Small intestine (tissue), 7 donors: Measurements from ENCODE around the gene BRD9. TPM values are rescaled to one million over a fixed set of nuclear protein-coding genes. Genes with fewer than 3 reads are reported as not detected.

Experiments
- DNase-seq, 2 donors: peaks; one replicate each; pipeline versions ENCODE4 v3.0.0 to v3.0.0-alpha.2; 2013
- FAIRE-seq: peaks from 2 replicates; lab custom pipeline; 2012; peaks lifted over from hg19 to GRCh38; lab: Jason Lieb, UNC
- H3K27ac ChIP-seq, 3 donors: one replicate each; pipeline ENCODE4 v1.5.1; 2013; ENCODE audit warnings: low read length in 2 of 3, mild to moderate bottlenecking in 2 of 3, control low read depth in 1 of 3, inconsistent platforms in 1 of 3, low read depth in 1 of 3, moderate library complexity in 1 of 3
- H3K27me3 ChIP-seq, 3 donors: one replicate each; pipeline ENCODE4 v1.6.1; 2013; ENCODE audit warnings: low read length in 3 of 3, inconsistent platforms in 1 of 3; ENCODE audit not compliant: control insufficient read depth in 3 of 3, insufficient read depth in 3 of 3
- H3K36me3 ChIP-seq, 3 donors: one replicate each; pipeline ENCODE4 v1.6.1; 2013; ENCODE audit warnings: low read length in 3 of 3, inconsistent platforms in 1 of 3, low read depth in 1 of 3, mild to moderate bottlenecking in 1 of 3, moderate library complexity in 1 of 3; ENCODE audit not compliant: control insufficient read depth in 3 of 3, insufficient read depth in 2 of 3
- H3K4me1 ChIP-seq, 3 donors: one replicate each; pipeline ENCODE4 v1.6.1; 2013; ENCODE audit warnings: low read length in 2 of 3, inconsistent platforms in 1 of 3, low read depth in 1 of 3, mild to moderate bottlenecking in 1 of 3, moderate library complexity in 1 of 3; ENCODE audit not compliant: control insufficient read depth in 3 of 3, insufficient read depth in 2 of 3
- H3K4me3 ChIP-seq, 3 donors: one replicate each; pipeline ENCODE4 v1.5.1; 2013; ENCODE audit warnings: low read length in 3 of 3, control low read depth in 1 of 3, inconsistent platforms in 1 of 3, low read depth in 1 of 3, mild to moderate bottlenecking in 1 of 3, moderate library complexity in 1 of 3
- H3K9me3 ChIP-seq, 2 donors: one replicate each; pipeline ENCODE4 v1.6.1; 2013; ENCODE audit warnings: low read depth in 1 of 2, low read length in 1 of 2; ENCODE audit not compliant: control insufficient read depth in 2 of 2, insufficient read depth in 1 of 2
- WGBS, 3 donors: extraction: QIAGEN DNeasy Blood & Tissue Kit; methylation state at CpG; one replicate each; pipeline ENCODE4 v1.1.7; 2013; 5-methylcytosine and 5-hydroxymethylcytosine counted together
- polyA plus RNA-seq, 4 donors: library from polyadenylated mRNA; stranded (reverse) in 3 of 4; unstranded in 1 of 4; fragments of 200-250 nt in 3 of 4; fragments of 120-200 nt in 1 of 4; gene quantifications; one replicate each; pipeline versions ENCODE4 v1.2.1 to v1.2.3, GENCODE V29; 2013
- donor health status: healthy with polysubstance abuse.
- donor health status: control.
- donor health status: control.
- donor health status: Bipolar disorder and iron deficiency.
- donor health status: healthy.

The BRD9 gene
- polyA plus RNA-seq, 4 donors: 21.2 to 53.2 (median 30.5) TPM

DNA sequence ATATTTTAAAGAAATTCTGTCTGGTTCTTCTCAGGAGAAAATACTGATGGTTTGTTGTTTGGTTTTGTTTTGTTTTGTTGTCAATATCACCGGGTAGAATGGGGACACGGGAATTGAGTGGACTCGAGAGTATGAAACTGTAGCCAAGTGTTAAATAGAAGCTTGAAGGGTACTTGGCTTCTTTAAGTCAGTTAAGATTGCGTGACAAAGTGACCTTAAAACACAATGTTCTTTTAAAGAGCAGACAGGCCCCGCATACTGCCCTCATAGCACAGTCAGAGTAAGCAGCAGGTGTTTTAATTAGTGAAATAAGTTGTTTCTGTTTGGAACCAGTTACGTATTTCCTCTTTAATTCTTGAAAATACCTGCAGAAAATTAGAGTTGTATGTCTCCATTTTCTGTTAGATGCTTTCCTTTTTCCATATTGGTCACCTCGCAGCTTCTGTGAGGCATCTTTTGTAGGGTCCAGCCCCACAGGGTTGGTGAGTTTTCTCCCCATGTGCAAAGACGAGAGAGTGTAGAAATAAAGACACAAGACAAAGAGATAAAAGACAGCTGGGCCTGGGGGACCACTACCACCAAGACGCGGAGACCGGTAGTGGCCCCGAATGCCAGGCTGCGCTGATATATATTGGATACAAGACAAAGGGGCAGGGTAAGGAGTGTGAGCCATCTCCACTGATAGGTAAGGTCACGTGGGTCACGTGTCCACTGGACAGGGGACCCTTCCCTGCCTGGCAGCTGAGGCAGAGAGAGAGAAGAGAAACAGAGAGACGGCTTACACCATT is 9.7 kb upstream of the BRD9 start:
- H3K4me1 ChIP-seq: no peaks in the 10 kb centered on the region
- no peaks in the 10 kb centered on the region for H3K27me3 ChIP-seq
- FAIRE-seq: no peak
- no peaks in the 10 kb centered on the region for H3K9me3 ChIP-seq
- DNase-seq: no peak
- H3K27ac ChIP-seq: no peak overlapping the region
- 90 to 94% (median 90%) methylated on average over 16 of the region's 16 CpGs for WGBS, 3 donors
- peaks cover 0 to 26% (median 0%) of the 10 kb centered on the region in 3 donors for H3K36me3 ChIP-seq
- H3K4me3 ChIP-seq: no peak overlapping the region

DNA sequence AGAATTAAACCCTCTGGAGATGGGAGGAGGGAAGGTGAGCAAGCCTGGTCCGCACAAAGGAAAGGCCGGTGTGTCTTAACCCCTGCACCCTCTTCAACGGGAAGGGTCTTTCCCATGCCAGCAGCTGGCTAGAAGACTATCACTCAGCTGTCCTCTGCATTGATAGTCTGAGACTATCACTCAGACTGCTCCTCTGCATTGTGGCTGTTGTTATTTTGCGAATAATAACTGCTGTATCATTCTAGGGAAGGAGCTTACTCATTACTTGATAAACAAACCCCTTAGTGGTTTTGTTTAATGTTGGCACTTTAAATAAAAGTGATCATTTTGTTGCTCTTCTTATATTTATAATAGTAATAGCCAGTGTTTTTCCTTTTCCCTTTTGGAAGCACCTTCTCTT is 8.2 kb upstream of the BRD9 start:
- peaks cover 0 to 17% (median 0%) of the 10 kb centered on the region in 3 donors for H3K36me3 ChIP-seq
- no peaks in the 10 kb centered on the region for H3K4me1 ChIP-seq
- H3K27ac ChIP-seq: no peak overlapping the region
- WGBS, 3 donors: 87 to 90% (median 87%) methylated on average over 4 of the region's 4 CpGs
- no peaks in the 10 kb centered on the region for H3K9me3 ChIP-seq
- FAIRE-seq (no peak), DNase-seq (no peak)
- H3K27me3 ChIP-seq: no peaks in the 10 kb centered on the region
- H3K4me3 ChIP-seq: no peak overlapping the region

DNA sequence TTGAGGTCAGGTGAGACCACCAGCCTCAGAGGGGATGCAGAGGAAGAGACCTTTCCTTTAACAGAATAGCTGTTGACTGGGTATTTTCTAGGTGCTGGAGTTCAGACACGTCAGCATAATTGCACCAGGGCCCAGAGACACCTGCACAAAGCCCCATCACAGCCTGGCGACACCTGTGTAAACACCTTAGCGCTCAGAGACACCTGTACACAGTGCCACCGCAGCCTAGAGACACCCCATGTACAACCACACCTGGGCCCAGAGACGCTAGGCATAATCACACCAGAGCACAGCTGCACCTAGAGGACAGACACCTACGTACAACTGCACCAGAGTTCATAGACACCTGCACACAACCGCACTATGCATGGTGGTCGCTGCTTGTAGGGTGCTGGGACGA is 1.1 kb upstream of the BRD9 start:
- Histone ChIP-seq H3K36me3 (peaks cover 0 to 31% (median 7%) of the 10 kb centered on the region in 3 donors), H3K27ac (no peak overlapping the region), H3K4me1 (peaks cover 0 to 15% (median 3%) of the 10 kb centered on the region in 3 donors), H3K4me3 (peak overlapping the region in 1 of 3 donors; percentile 45), H3K27me3 (no peaks in the 10 kb centered on the region), H3K9me3 (no peaks in the 10 kb centered on the region)
- FAIRE-seq (no peak), DNase-seq (peak in 1 of 2 donors; percentile 14)
- WGBS, 3 donors: 40 to 66% (median 56%) methylated on average over 9 of the region's 9 CpGs

DNA sequence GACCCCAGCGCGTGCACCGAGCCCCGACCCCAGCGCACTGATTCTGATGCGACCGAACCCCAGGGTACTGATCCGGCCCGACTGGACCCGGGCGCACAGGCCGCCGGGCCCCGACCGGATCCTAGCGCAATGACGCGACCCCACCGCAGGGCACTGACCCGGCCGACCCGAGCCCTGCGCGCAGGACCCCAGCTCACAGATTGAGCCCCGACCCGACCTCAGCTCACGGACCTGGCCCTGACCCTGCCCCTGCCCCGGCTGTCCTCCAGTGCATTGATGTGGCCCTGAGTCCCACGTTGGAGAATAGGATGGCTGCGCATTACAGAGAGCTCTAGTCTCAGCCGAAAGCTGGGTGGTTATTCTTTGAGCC is 521 bp upstream of the BRD9 start:
- Histone ChIP-seq H3K27ac (no peak overlapping the region), H3K36me3 (peaks cover 0 to 35% (median 7%) of the 10 kb centered on the region in 3 donors), H3K4me3 (peak overlapping the region; percentile 45 to 79 (median 76)), H3K9me3 (no peaks in the 10 kb centered on the region), H3K4me1 (peaks cover 0 to 15% (median 3%) of the 10 kb centered on the region in 3 donors), H3K27me3 (no peaks in the 10 kb centered on the region)
- FAIRE-seq (no peak), DNase-seq (no peak)
- 1 to 2% (median 2%) methylated on average over 22 to 31 of the region's 31 CpGs for WGBS, 3 donors

DNA sequence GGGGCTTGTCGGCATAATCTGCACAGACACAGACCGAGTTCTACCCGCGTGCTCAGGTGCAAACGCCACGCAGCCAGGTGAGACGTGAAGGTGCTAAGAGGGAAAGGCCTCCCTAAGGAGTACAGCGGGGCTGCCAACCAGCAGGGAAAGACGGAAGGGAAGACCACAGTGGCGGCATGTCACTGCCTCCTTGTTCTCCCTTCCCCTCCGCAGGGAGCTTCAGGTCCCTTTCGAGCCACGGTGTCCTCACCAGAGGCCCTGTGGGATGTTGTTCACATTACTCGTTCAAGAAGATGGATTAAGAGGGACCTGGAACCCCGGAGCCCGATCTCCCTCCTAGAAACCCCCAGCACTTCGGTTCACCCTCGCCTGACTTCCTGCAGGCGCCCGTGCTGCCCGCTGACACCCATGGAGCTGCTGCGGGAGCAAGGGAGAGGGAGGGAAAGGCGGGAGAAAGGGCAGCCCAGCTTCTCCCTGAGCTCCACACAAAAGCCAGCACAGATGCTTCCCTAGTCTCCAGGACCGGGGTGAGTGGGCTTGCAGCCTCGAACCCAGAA is 686 bp downstream of the BRD9 start:
- FAIRE-seq (no peak), DNase-seq (peak; percentile 49 to 60)
- Histone ChIP-seq H3K4me3 (peak overlapping the region; percentile 72 to 79 (median 76)), H3K27me3 (no peaks in the 10 kb centered on the region), H3K27ac (peak overlapping the region; percentile 86 to 96 (median 89)), H3K4me1 (peaks cover 0 to 15% (median 3%) of the 10 kb centered on the region in 3 donors), H3K36me3 (peaks cover 0 to 45% (median 9%) of the 10 kb centered on the region in 3 donors), H3K9me3 (no peaks in the 10 kb centered on the region)
- WGBS, 3 donors: 6 to 15% (median 9%) methylated on average over 25 of the region's 25 CpGs

DNA sequence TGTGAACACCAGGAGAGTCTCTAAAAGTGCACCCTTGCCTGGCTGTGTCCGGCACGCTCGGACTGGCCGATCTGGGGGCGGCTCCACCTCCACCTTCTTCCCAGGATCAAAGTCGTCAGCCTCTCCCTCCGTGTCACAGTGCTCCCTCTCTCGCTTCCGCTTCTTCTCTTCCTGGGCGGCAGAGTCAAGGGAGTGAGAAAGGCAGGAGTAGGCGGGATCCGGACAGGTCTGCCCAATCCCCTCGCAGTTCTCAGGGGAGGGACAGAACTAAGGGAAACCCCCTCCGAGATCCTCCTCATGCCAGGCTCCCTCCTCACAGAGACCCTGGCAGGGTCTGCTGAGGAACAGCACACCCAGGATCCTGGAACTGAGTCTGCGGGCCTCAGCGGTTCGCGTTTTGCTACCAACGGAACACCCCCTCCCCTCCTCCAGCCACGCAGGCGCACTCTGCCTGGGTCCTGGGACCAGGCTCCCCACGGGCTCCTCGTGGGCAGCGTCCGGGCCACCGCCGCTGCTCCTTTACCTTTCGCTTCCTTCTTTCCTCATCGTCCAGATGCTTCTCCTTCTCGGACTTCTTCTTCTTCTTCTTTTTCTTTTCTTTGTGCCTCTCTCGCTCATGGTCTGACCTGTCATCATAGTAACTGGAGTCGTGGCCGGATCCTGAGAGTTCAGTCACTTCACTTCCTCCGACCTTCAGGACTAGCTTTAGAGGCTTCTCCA is 1.3 kb downstream of the BRD9 start:
- no peaks in the 10 kb centered on the region for H3K9me3 ChIP-seq
- peak overlapping the region in 2 of 3 donors; percentile 86 to 89 for H3K27ac ChIP-seq
- peaks cover 0 to 52% (median 14%) of the 10 kb centered on the region in 3 donors for H3K36me3 ChIP-seq
- no peaks in the 10 kb centered on the region for H3K27me3 ChIP-seq
- peak overlapping the region; percentile 72 to 79 (median 76) for H3K4me3 ChIP-seq
- no peak for FAIRE-seq
- 77 to 81% (median 80%) methylated on average over 34 of the region's 34 CpGs for WGBS, 3 donors
- DNase-seq: peak; percentile 42 to 78
- H3K4me1 ChIP-seq: peaks cover 0 to 15% (median 3%) of the 10 kb centered on the region in 3 donors

DNA sequence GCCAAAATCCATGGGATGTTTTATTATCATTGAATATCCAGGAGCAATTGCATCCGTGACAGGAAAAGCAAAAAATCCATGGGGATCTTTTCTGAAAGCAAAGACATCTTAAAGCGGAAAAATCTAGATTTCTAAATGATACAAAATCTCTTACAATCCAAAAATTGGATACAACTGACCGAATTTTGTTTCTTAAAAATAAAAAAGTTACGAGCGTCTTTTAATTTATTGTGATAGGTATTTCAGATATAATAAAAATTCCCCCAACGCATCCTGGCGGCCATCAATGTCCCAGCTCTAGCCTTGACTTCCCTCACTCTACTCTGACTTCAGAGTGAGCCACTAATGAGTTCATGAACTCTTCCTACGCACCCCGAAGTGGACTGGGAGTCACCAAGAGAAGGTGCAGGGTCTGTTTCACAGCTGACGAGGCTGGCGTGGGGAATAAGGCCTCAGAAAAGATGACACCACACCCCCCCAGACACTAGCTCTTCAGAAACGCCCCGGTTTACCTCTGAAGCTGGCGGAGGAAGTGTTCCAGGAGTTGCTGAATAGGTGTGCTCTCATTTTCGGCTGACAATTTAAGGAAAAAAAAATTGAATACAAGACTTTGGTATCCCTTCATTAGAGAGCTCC is 3.4 kb downstream of the BRD9 start:
- peaks cover 0 to 15% (median 3%) of the 10 kb centered on the region in 3 donors for H3K4me1 ChIP-seq
- H3K27me3 ChIP-seq: no peaks in the 10 kb centered on the region
- 88 to 96% (median 94%) methylated on average over 15 of the region's 15 CpGs for WGBS, 3 donors
- H3K4me3 ChIP-seq: no peak overlapping the region
- no peaks in the 10 kb centered on the region for H3K9me3 ChIP-seq
- DNase-seq (no peak), FAIRE-seq (no peak)
- peaks cover 0 to 66% (median 22%) of the 10 kb centered on the region in 3 donors for H3K36me3 ChIP-seq
- no peak overlapping the region for H3K27ac ChIP-seq

DNA sequence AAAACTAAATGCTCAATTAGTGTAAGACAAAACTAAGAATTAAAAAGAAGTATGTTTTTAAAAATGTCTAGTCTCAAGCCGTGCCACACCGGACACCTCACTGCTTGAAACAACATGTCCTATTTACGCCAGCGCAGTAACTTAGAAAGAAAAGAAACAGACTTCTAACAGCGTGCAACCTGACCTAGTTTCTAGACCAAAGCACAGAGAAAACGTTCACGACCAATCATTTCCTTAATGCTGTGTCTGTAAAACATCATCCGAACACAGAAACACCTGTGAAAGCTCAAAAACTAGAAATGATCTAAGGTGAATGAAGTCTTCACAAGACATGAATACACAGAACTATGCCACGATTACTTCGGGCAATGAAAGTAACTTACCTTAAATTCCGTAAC is 4.0 kb downstream of the BRD9 start:
- H3K36me3 ChIP-seq: peaks cover 0 to 71% (median 26%) of the 10 kb centered on the region in 3 donors
- FAIRE-seq: no peak

More for the DNA sequence above, 4.0 kb downstream of the BRD9 start:
- H3K9me3 ChIP-seq: no peaks in the 10 kb centered on the region
- DNase-seq: no peak
- 91 to 96% (median 91%) methylated on average over 11 of the region's 11 CpGs for WGBS, 3 donors
- H3K4me3 ChIP-seq: no peak overlapping the region
- peaks cover 0 to 15% (median 3%) of the 10 kb centered on the region in 3 donors for H3K4me1 ChIP-seq
- no peak overlapping the region for H3K27ac ChIP-seq
- no peaks in the 10 kb centered on the region for H3K27me3 ChIP-seq
